Activated CD8-positive, alpha-beta memory T cell treated with anti-CD3 and anti-CD28 coated beads, Interleukin-2, amount 50 U/mL, for 1 hour (primary cell): Measurements from ENCODE around the gene DHFR.
"Not testable (repeated sequence)": the region's sequence is repeated elsewhere in the genome, so short reads cannot be mapped to it uniquely, and the experiment has no call there.

Experiments used
- DNase-seq: peaks from one replicate; pipeline ENCODE4 v3.0.0-alpha.2; 2020; ENCODE audit errors: extremely low read depth

The DHFR gene

GRCh38 chr5:80594810-80595209, 60.0 kb downstream of the DHFR start:
- DNase-seq = no peak

- no peak for DNase-seq
These were observed 62.0 kb downstream of the DHFR start for GRCh38 chr5:80592761-80593160.

GRCh38 chr5:80592105-80592504, 62.7 kb downstream of the DHFR start:
- DNase-seq = no peak

- DNase-seq = no peak
These were observed 63.4 kb downstream of the DHFR start for GRCh38 chr5:80591352-80591751.

- DNase-seq = no peak
These were observed 64.0 kb downstream of the DHFR start for GRCh38 chr5:80590766-80591165.

- no peak for DNase-seq
These were observed 65.8 kb downstream of the DHFR start for GRCh38 chr5:80588858-80589540.

- no peak for DNase-seq
These were observed 70.0 kb downstream of the DHFR start for GRCh38 chr5:80584770-80585169.

- not testable (repeated sequence) for DNase-seq
These were observed 74.5 kb downstream of the DHFR start for GRCh38 chr5:80580291-80580690.

GRCh38 chr5:80579050-80579449, 75.7 kb downstream of the DHFR start:
- no peak for DNase-seq

GRCh38 chr5:80577707-80578106, 77.1 kb downstream of the DHFR start:
- DNase-seq = no peak

- DNase-seq = no peak
These were observed 78.4 kb downstream of the DHFR start for GRCh38 chr5:80576383-80576782.
